WTC11 (cell line): ENCODE data around the gene FBRSL1. TPM values are rescaled to one million over a fixed set of nuclear protein-coding genes. Genes with fewer than 3 reads are reported as not detected.

Source experiments
- ATAC-seq: fragments of 200-7000 bp; cut with Tn5 transposase; 2 replicates; pipeline ENCODE4 v1.10.0; 2021; ENCODE audit warnings: mild to moderate bottlenecking, moderate library complexity
- CTCF ChIA-PET: fragments of 300-600 bp; sonication (Branson Sonifier 250); formaldehyde crosslinking; loops from one replicate; lab custom pipeline; 2021; ENCODE audit warnings: antibody characterized with exemption; lab: Charles Lee
- POLR2A ChIA-PET: fragments of 350-600 bp; sonication (Branson Sonifier 250); formaldehyde crosslinking; loops from one replicate; lab custom pipeline; 2021; ENCODE audit warnings: antibody characterized with exemption; lab: Charles Lee
- DNase-seq: peaks from one replicate; pipeline ENCODE4 v3.0.0; 2021; ENCODE audit warnings: low spot score
- H3K27ac Mint-ChIP-seq: 2 replicates; pipeline ENCODE4 v1.8.0; 2021; ENCODE audit warnings: mixed read lengths
- H3K27me3 Mint-ChIP-seq: 2 replicates; pipeline ENCODE4 v1.8.0; 2021; ENCODE audit warnings: low read depth, mild to moderate bottlenecking, moderate library complexity, mixed read lengths
- H3K36me3 Mint-ChIP-seq: 2 replicates; pipeline ENCODE4 v1.8.0; 2021; ENCODE audit warnings: mixed read lengths
- H3K4me1 Mint-ChIP-seq: 2 replicates; pipeline ENCODE4 v1.8.0; 2022; ENCODE audit warnings: mixed read lengths
- H3K4me3 Mint-ChIP-seq: 2 replicates; pipeline ENCODE4 v1.8.0; 2021; ENCODE audit warnings: mild to moderate bottlenecking, moderate library complexity, mixed read lengths
- H3K9me3 Mint-ChIP-seq: 2 replicates; pipeline ENCODE4 v1.8.0; 2021; ENCODE audit warnings: mixed read lengths
- ELF4 ChIP-seq: sonication (generic); formaldehyde crosslinking; IDR thresholded peaks from 2 replicates; pipeline ENCODE4 v1.8.1; 2022; ENCODE audit warnings: low read depth, mild to moderate bottlenecking, moderate library complexity, missing genetic modification reagents
- HMGA2 ChIP-seq: fragments of 250-450 bp; sonication (Bioruptor Pico); IDR thresholded peaks from 2 replicates; pipeline ENCODE4 v1.4.0; 2021; ENCODE audit warnings: mild to moderate bottlenecking, moderate library complexity
- IRF2 ChIP-seq: sonication (generic); formaldehyde crosslinking; IDR thresholded peaks from 2 replicates; pipeline ENCODE4 v1.8.0; 2022; ENCODE audit warnings: low read depth, missing genetic modification reagents, borderline replicate concordance
- NFATC4 ChIP-seq: fragments of 250-450 bp; sonication (Bioruptor Pico); IDR thresholded peaks from 2 replicates; pipeline ENCODE4 v1.9.0; 2021; ENCODE audit warnings: mild to moderate bottlenecking
- NFYB ChIP-seq: sonication (generic); formaldehyde crosslinking; conservative IDR thresholded peaks from 2 replicates; pipeline ENCODE4 v1.8.0; 2022; ENCODE audit warnings: low read depth, missing genetic modification reagents
- TEAD4 ChIP-seq: sonication (generic); formaldehyde crosslinking; IDR thresholded peaks from 2 replicates; pipeline ENCODE4 v1.8.0; 2022; ENCODE audit warnings: mild to moderate bottlenecking, missing genetic modification reagents
- USF1 ChIP-seq: sonication (generic); formaldehyde crosslinking; IDR thresholded peaks from 2 replicates; pipeline ENCODE4 v1.8.0; 2022; ENCODE audit warnings: mild to moderate bottlenecking, missing genetic modification reagents
- ZNF425 ChIP-seq: fragments of 250-450 bp; sonication (Bioruptor Pico); conservative IDR thresholded peaks from 2 replicates; pipeline ENCODE4 v1.9.0; 2021; ENCODE audit warnings: mild to moderate bottlenecking
- ZSCAN18 ChIP-seq: fragments of 250-450 bp; sonication (Bioruptor Pico); IDR thresholded peaks from 2 replicates; pipeline ENCODE4 v2.1.2; 2022; ENCODE audit warnings: mild to moderate bottlenecking, moderate library complexity
- total RNA-seq: library from RNA; stranded (reverse); gene quantifications from 3 replicates; pipeline ENCODE4 v1.2.3, GENCODE V29; 2021
- TF ChIP-seq, protein P1 (sequence below): sonication (generic); formaldehyde crosslinking; IDR thresholded peaks from 2 replicates; pipeline ENCODE4 v1.8.1; 2022; ENCODE audit warnings: low read depth, mild to moderate bottlenecking, moderate library complexity, missing genetic modification reagents, borderline replicate concordance
- TF ChIP-seq, protein P2 (sequence below): sonication (generic); formaldehyde crosslinking; IDR thresholded peaks from 2 replicates; pipeline ENCODE4 v1.8.1; 2023; ENCODE audit warnings: mild to moderate bottlenecking, missing genetic modification reagents, borderline replicate concordance
- TF ChIP-seq, protein P3 (sequence below): sonication (generic); formaldehyde crosslinking; IDR thresholded peaks from 2 replicates; pipeline ENCODE4 v1.8.0; 2022; ENCODE audit warnings: mild to moderate bottlenecking, missing genetic modification reagents
- TF ChIP-seq, protein P4 (sequence below): sonication (generic); formaldehyde crosslinking; IDR thresholded peaks from 2 replicates; pipeline ENCODE4 v1.8.1; 2023; ENCODE audit warnings: mild to moderate bottlenecking, missing genetic modification reagents, moderate library complexity

The FBRSL1 gene
- total RNA-seq, 1 experiment from 2014 or later, result 129 TPM

- ATAC-seq (no peak), DNase-seq (no peak)
- Mint-ChIP-seq H3K36me3 (no peaks in the 10 kb centered on the region), H3K27me3 (peaks cover 77% of the 10 kb centered on the region), H3K4me3 (no peak overlapping the region), H3K27ac (no peak overlapping the region), H3K4me1 (peaks cover 3% of the 10 kb centered on the region; the same call in 1 of the 2 replicates), H3K9me3 (no peaks in the 10 kb centered on the region)
- ChIA-PET POLR2A (no interaction called here), CTCF (interaction anchor here (1.7 kb wide), 1 partner anchor 135 kb away, joined by 8 read pairs; no protein-coding TSS in a partner anchor)
- TF ChIP-seq HMGA2 (CRISPR knock-in tag), result no peak
- TF ChIP-seq NFATC4, result no peak
- TF ChIP-seq, protein P1, sequence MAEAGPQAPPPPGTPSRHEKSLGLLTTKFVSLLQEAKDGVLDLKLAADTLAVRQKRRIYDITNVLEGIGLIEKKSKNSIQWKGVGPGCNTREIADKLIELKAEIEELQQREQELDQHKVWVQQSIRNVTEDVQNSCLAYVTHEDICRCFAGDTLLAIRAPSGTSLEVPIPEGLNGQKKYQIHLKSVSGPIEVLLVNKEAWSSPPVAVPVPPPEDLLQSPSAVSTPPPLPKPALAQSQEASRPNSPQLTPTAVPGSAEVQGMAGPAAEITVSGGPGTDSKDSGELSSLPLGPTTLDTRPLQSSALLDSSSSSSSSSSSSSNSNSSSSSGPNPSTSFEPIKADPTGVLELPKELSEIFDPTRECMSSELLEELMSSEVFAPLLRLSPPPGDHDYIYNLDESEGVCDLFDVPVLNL (CRISPR knock-in tag), result no peak
- TF ChIP-seq, protein P2, sequence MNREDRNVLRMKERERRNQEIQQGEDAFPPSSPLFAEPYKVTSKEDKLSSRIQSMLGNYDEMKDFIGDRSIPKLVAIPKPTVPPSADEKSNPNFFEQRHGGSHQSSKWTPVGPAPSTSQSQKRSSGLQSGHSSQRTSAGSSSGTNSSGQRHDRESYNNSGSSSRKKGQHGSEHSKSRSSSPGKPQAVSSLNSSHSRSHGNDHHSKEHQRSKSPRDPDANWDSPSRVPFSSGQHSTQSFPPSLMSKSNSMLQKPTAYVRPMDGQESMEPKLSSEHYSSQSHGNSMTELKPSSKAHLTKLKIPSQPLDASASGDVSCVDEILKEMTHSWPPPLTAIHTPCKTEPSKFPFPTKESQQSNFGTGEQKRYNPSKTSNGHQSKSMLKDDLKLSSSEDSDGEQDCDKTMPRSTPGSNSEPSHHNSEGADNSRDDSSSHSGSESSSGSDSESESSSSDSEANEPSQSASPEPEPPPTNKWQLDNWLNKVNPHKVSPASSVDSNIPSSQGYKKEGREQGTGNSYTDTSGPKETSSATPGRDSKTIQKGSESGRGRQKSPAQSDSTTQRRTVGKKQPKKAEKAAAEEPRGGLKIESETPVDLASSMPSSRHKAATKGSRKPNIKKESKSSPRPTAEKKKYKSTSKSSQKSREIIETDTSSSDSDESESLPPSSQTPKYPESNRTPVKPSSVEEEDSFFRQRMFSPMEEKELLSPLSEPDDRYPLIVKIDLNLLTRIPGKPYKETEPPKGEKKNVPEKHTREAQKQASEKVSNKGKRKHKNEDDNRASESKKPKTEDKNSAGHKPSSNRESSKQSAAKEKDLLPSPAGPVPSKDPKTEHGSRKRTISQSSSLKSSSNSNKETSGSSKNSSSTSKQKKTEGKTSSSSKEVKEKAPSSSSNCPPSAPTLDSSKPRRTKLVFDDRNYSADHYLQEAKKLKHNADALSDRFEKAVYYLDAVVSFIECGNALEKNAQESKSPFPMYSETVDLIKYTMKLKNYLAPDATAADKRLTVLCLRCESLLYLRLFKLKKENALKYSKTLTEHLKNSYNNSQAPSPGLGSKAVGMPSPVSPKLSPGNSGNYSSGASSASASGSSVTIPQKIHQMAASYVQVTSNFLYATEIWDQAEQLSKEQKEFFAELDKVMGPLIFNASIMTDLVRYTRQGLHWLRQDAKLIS (CRISPR knock-in tag), result no peak
- no peak for TF ChIP-seq ZSCAN18
- TF ChIP-seq, protein P3, sequence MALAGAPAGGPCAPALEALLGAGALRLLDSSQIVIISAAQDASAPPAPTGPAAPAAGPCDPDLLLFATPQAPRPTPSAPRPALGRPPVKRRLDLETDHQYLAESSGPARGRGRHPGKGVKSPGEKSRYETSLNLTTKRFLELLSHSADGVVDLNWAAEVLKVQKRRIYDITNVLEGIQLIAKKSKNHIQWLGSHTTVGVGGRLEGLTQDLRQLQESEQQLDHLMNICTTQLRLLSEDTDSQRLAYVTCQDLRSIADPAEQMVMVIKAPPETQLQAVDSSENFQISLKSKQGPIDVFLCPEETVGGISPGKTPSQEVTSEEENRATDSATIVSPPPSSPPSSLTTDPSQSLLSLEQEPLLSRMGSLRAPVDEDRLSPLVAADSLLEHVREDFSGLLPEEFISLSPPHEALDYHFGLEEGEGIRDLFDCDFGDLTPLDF (CRISPR knock-in tag), result no peak
- no peak for TF ChIP-seq NFYB (CRISPR knock-in tag)
- no peak for TF ChIP-seq ELF4 (CRISPR knock-in tag)
- no peak for TF ChIP-seq TEAD4 (CRISPR knock-in tag)
- TF ChIP-seq IRF2 (CRISPR knock-in tag), result no peak
- TF ChIP-seq ZNF425 (CRISPR knock-in tag), result no peak
- TF ChIP-seq, protein P4, sequence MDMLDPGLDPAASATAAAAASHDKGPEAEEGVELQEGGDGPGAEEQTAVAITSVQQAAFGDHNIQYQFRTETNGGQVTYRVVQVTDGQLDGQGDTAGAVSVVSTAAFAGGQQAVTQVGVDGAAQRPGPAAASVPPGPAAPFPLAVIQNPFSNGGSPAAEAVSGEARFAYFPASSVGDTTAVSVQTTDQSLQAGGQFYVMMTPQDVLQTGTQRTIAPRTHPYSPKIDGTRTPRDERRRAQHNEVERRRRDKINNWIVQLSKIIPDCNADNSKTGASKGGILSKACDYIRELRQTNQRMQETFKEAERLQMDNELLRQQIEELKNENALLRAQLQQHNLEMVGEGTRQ (CRISPR knock-in tag), result no peak
- no peak for TF ChIP-seq USF1 (CRISPR knock-in tag)
These were observed 59.1 kb downstream of the FBRSL1 start for GRCh38 chr12:132549059-132549458.
